ENCODE measurements around the gene SUMO4. TPM values are rescaled to one million over a fixed set of nuclear protein-coding genes. Genes with fewer than 3 reads are reported as not detected.

SUMO4 gene
- total and polyA plus RNA-seq, 9 of the 15 experiments (the other 6 are each of a cell fraction or from before 2014, with no cell fraction given): 0.20 to 1.9 (median 0.50) TPM; not detected in 2

DNA sequence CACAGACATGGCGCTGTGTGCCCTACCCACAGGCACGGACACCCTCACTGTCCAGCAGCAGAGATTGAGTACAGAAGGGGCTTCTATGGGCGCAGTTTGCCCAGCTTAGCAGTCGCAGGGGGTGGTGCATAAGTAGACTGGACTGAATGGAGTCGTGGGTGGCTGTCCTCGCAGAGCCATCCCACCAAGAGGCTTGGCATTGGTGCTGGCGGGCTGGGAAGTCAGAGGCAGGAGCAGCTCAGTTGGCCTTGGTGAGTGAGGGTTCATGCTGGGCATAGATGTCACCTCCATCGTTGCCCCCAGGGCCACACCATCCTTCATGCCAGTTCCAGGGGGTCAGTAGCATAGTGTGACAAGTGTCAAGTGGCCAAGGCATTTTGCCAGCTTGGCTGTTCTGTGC is 25.2 kb downstream of the SUMO4 start:
- Histone ChIP-seq H3K4me2 (ENCODE audit: insufficient read depth, low read length) (no peak overlapping the region), H3K9me1 (ENCODE audit: control insufficient read depth, insufficient read depth, low read length) (no peaks in the 10 kb centered on the region), H3K27me3 (ENCODE audit: control insufficient read depth in 2 of 2, insufficient read depth in 2 of 2, low read length in 2 of 2) (peaks cover 49 to 82% of the 10 kb centered on the region in 2 experiments), H3K4me3 (no peak overlapping the region), H3K9me3 (replicated peaks; ENCODE audit: control insufficient read depth, insufficient read depth, low read depth, low read length) (no peaks in the 10 kb centered on the region), H3K4me1 (replicated peaks in 1 of 2; ENCODE audit: control insufficient read depth in 2 of 2, insufficient read depth in 2 of 2, low read length in 2 of 2) (no peaks in the 10 kb centered on the region), H3K9ac (ENCODE audit: insufficient read depth in 1 of 2, low read depth in 2 of 2, low read length in 2 of 2) (no peak overlapping the region; a peak in 1 of 4 replicates), H3K79me2 (ENCODE audit: control insufficient read depth, insufficient read depth, low read length) (no peaks in the 10 kb centered on the region), H3K27ac (ENCODE audit: extremely low read depth, low read depth, low read length) (no peak overlapping the region), H2AFZ (ENCODE audit: low read depth, low read length) (no peak overlapping the region), H3K36me3 (ENCODE audit: control insufficient read depth, insufficient read depth, low read length) (no peaks in the 10 kb centered on the region), H4K20me1 (replicated peaks; ENCODE audit: control insufficient read depth, insufficient read depth, low read length) (0 out of 2 replicates have a peak, but pooled peaks cover 3% of the 10 kb centered on the region)
- no peak for TF ChIP-seq ZNF408 (CRISPR knock-in tag; IDR thresholded peaks at IDR 0.05; ENCODE audit: low read depth)
- TF ChIP-seq, protein P1, sequence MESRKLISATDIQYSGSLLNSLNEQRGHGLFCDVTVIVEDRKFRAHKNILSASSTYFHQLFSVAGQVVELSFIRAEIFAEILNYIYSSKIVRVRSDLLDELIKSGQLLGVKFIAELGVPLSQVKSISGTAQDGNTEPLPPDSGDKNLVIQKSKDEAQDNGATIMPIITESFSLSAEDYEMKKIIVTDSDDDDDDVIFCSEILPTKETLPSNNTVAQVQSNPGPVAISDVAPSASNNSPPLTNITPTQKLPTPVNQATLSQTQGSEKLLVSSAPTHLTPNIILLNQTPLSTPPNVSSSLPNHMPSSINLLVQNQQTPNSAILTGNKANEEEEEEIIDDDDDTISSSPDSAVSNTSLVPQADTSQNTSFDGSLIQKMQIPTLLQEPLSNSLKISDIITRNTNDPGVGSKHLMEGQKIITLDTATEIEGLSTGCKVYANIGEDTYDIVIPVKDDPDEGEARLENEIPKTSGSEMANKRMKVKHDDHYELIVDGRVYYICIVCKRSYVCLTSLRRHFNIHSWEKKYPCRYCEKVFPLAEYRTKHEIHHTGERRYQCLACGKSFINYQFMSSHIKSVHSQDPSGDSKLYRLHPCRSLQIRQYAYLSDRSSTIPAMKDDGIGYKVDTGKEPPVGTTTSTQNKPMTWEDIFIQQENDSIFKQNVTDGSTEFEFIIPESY (CRISPR knock-in tag; IDR thresholded peaks at IDR 0.05): no peak
- no peak for TF ChIP-seq GTF2F1 (IDR thresholded peaks at IDR 0.05; ENCODE audit: low read depth, low read length)
- no peak for TF ChIP-seq ZNF217 (CRISPR knock-in tag; IDR thresholded peaks at IDR 0.05)
- TF ChIP-seq ZNF76 (CRISPR knock-in tag; IDR thresholded peaks at IDR 0.05; ENCODE audit: borderline replicate concordance): no peak
- no peak for TF ChIP-seq ZNF41 (CRISPR knock-in tag; conservative IDR thresholded peaks at IDR 0.05)
- no peak for TF ChIP-seq PHTF2 (CRISPR knock-in tag; IDR thresholded peaks at IDR 0.05)
- FAIRE-seq: no peak
- POLR2A ChIA-PET: interaction anchor here (0.5 to 0.6 kb wide), 2 partner anchors 26 to 501 kb away, joined by 3 read pairs; no protein-coding TSS in a partner anchor
- BruUV-seq (replicated peaks): no TSS peak
- 3% methylated on average over 8 of the region's 8 CpGs for WGBS (ENCODE audit: insufficient coverage, low coverage, missing lambda C conversion rate)
- intact Hi-C loops (cut with micrococcal nuclease): loop anchor here (5.0 kb wide), 1 partner anchor 108 kb away; the partner anchor contains the start of gene TAB2
- CTCF ChIA-PET (ENCODE audit: low intra/inter-chr PET ratio): no interaction called here
- in situ Hi-C loops (cut with MboI): loop anchor here (5.0 to 25.0 kb wide), 3 partner anchors 333 to 863 kb away; no protein-coding TSS in a partner anchor
- DNase-seq (ENCODE audit: extremely low read depth in 1 of 4, low spot score in 3 of 4): no peak
- ATAC-seq: no peak

Data from K562 (cell line).